ENCODE results near the gene ANKHD1. TPM values are rescaled to one million over a fixed set of nuclear protein-coding genes. Genes with fewer than 3 reads are reported as not detected.
A peak's percentile ranks its signal among the peaks of the same experiment; 100 is the strongest.
"Not testable (repeated sequence)": the region's sequence is repeated elsewhere in the genome, so short reads cannot be mapped to it uniquely, and the experiment has no call there.

The ANKHD1 gene
- total and polyA plus RNA-seq, 4 donors = 17.0 to 138 (median 94.8) TPM

- H3K27me3 ChIP-seq (ENCODE audit: control insufficient read depth in 1 of 2, insufficient read depth in 2 of 2, low read length in 1 of 2) = no peaks in the 10 kb centered on the region
- intact Hi-C loops (cut with DNase I) = loop anchor here in 1 of 2 donors (5.0 to 10.0 kb wide), 3 partner anchors 144 to 311 kb away; partner anchors contain the start of genes EIF4EBP3 and TMCO6
- H3K27ac ChIP-seq (ENCODE audit: low read depth in 1 of 2, low read length in 2 of 2) = no peak overlapping the region
- no peaks in the 10 kb centered on the region for H3K9me3 ChIP-seq (ENCODE audit: control insufficient read depth, low read length)
- ATAC-seq (ENCODE audit: low FRiP score) = no peak
- 62 to 65% methylated on average over 5 of the region's 5 CpGs for WGBS, 2 donors
- H3K36me3 ChIP-seq (ENCODE audit: control insufficient read depth in 1 of 2, insufficient read depth in 2 of 2, low read length in 1 of 2) = no peaks in the 10 kb centered on the region
- peaks cover 0 to 3% of the 10 kb centered on the region in 2 donors for H3K4me1 ChIP-seq (ENCODE audit: control insufficient read depth in 1 of 2, insufficient read depth in 2 of 2, low read length in 2 of 2)
- no peak for DNase-seq
- H3K4me3 ChIP-seq (ENCODE audit: low read length in 2 of 2) = no peak overlapping the region
These were observed 2.0 kb downstream of the ANKHD1 start for GRCh38 chr5:140403613-140404012.

GRCh38 chr5:140408750-140409241 lies 7.2 kb downstream of the ANKHD1 start:
- intact Hi-C loops (cut with DNase I) = loop anchor here in 1 of 2 donors (10.0 kb wide), 1 partner anchor 306 kb away; no protein-coding TSS in a partner anchor
- H3K4me3 ChIP-seq (ENCODE audit: low read length in 2 of 2) = no peak overlapping the region
- no peaks in the 10 kb centered on the region for H3K9me3 ChIP-seq (ENCODE audit: control insufficient read depth, low read length)
- WGBS, 2 donors = 16 to 24% methylated on average over 4 of the region's 4 CpGs
- no peaks in the 10 kb centered on the region for H3K27me3 ChIP-seq (ENCODE audit: control insufficient read depth in 1 of 2, insufficient read depth in 2 of 2, low read length in 1 of 2)
- no peaks in the 10 kb centered on the region for H3K4me1 ChIP-seq (ENCODE audit: control insufficient read depth in 1 of 2, insufficient read depth in 2 of 2, low read length in 2 of 2)
- DNase-seq (no peak), ATAC-seq (ENCODE audit: low FRiP score) (no peak)
- no peak overlapping the region for H3K27ac ChIP-seq (ENCODE audit: low read depth in 1 of 2, low read length in 2 of 2)
- H3K36me3 ChIP-seq (ENCODE audit: control insufficient read depth in 1 of 2, insufficient read depth in 2 of 2, low read length in 1 of 2) = no peaks in the 10 kb centered on the region

GRCh38 chr5:140413230-140413629 lies 11.6 kb downstream of the ANKHD1 start:
- no peak overlapping the region for H3K27ac ChIP-seq (ENCODE audit: low read depth in 1 of 2, low read length in 2 of 2)
- WGBS, 2 donors = 56 to 62% methylated on average over 1 of the region's 1 CpG
- ATAC-seq (ENCODE audit: low FRiP score) = no peak
- no peak for DNase-seq
- no peaks in the 10 kb centered on the region for H3K27me3 ChIP-seq (ENCODE audit: control insufficient read depth in 1 of 2, insufficient read depth in 2 of 2, low read length in 1 of 2)
- H3K4me3 ChIP-seq (ENCODE audit: low read length in 2 of 2) = no peak overlapping the region
- intact Hi-C loops (cut with DNase I) = no loop called here
- H3K9me3 ChIP-seq (ENCODE audit: control insufficient read depth, low read length) = no peaks in the 10 kb centered on the region
- no peaks in the 10 kb centered on the region for H3K4me1 ChIP-seq (ENCODE audit: control insufficient read depth in 1 of 2, insufficient read depth in 2 of 2, low read length in 2 of 2)
- no peaks in the 10 kb centered on the region for H3K36me3 ChIP-seq (ENCODE audit: control insufficient read depth in 1 of 2, insufficient read depth in 2 of 2, low read length in 1 of 2)

- Histone ChIP-seq H3K36me3 (ENCODE audit: control insufficient read depth in 1 of 2, insufficient read depth in 2 of 2, low read length in 1 of 2) (no peaks in the 10 kb centered on the region), H3K27me3 (ENCODE audit: control insufficient read depth in 1 of 2, insufficient read depth in 2 of 2, low read length in 1 of 2) (no peaks in the 10 kb centered on the region), H3K9me3 (ENCODE audit: control insufficient read depth, low read length) (no peaks in the 10 kb centered on the region), H3K27ac (ENCODE audit: low read depth in 1 of 2, low read length in 2 of 2) (no peak overlapping the region), H3K4me3 (ENCODE audit: low read length in 2 of 2) (no peak overlapping the region), H3K4me1 (ENCODE audit: control insufficient read depth in 1 of 2, insufficient read depth in 2 of 2, low read length in 2 of 2) (no peaks in the 10 kb centered on the region)
- ATAC-seq (ENCODE audit: low FRiP score) (no peak), DNase-seq (no peak)
- intact Hi-C loops (cut with DNase I) = no loop called here
- 97 to 100% methylated on average over 2 of the region's 2 CpGs for WGBS, 2 donors
These were observed 15.6 kb downstream of the ANKHD1 start for GRCh38 chr5:140417235-140417634.

GRCh38 chr5:140418862-140419520 lies 17.4 kb downstream of the ANKHD1 start:
- Histone ChIP-seq H3K9me3 (ENCODE audit: control insufficient read depth, low read length) (no peaks in the 10 kb centered on the region), H3K4me3 (ENCODE audit: low read length in 2 of 2) (no peak overlapping the region), H3K27me3 (ENCODE audit: control insufficient read depth in 1 of 2, insufficient read depth in 2 of 2, low read length in 1 of 2) (no peaks in the 10 kb centered on the region), H3K27ac (ENCODE audit: low read depth in 1 of 2, low read length in 2 of 2) (no peak overlapping the region), H3K36me3 (ENCODE audit: control insufficient read depth in 1 of 2, insufficient read depth in 2 of 2, low read length in 1 of 2) (no peaks in the 10 kb centered on the region), H3K4me1 (ENCODE audit: control insufficient read depth in 1 of 2, insufficient read depth in 2 of 2, low read length in 2 of 2) (no peaks in the 10 kb centered on the region)
- intact Hi-C loops (cut with DNase I) = no loop called here
- ATAC-seq (ENCODE audit: low FRiP score) (no peak), DNase-seq (no peak)
- WGBS, 2 donors = 95 to 100% methylated on average over 1 of the region's 1 CpG

GRCh38 chr5:140420226-140420570 lies 18.6 kb downstream of the ANKHD1 start:
- Histone ChIP-seq H3K36me3 (ENCODE audit: control insufficient read depth in 1 of 2, insufficient read depth in 2 of 2, low read length in 1 of 2) (no peaks in the 10 kb centered on the region), H3K9me3 (ENCODE audit: control insufficient read depth, low read length) (no peaks in the 10 kb centered on the region), H3K4me3 (ENCODE audit: low read length in 2 of 2) (no peak overlapping the region), H3K27ac (ENCODE audit: low read depth in 1 of 2, low read length in 2 of 2) (no peak overlapping the region), H3K27me3 (ENCODE audit: control insufficient read depth in 1 of 2, insufficient read depth in 2 of 2, low read length in 1 of 2) (no peaks in the 10 kb centered on the region), H3K4me1 (ENCODE audit: control insufficient read depth in 1 of 2, insufficient read depth in 2 of 2, low read length in 2 of 2) (no peaks in the 10 kb centered on the region)
- 97 to 98% methylated on average over 4 of the region's 4 CpGs for WGBS, 2 donors
- DNase-seq (no peak), ATAC-seq (ENCODE audit: low FRiP score) (no peak)
- intact Hi-C loops (cut with DNase I) = no loop called here

GRCh38 chr5:140420665-140421361 lies 19.2 kb downstream of the ANKHD1 start:
- no peak overlapping the region for H3K27ac ChIP-seq (ENCODE audit: low read depth in 1 of 2, low read length in 2 of 2)
- DNase-seq = no peak
- no peak overlapping the region for H3K4me3 ChIP-seq (ENCODE audit: low read length in 2 of 2)
- H3K36me3 ChIP-seq (ENCODE audit: control insufficient read depth in 1 of 2, insufficient read depth in 2 of 2, low read length in 1 of 2) = no peaks in the 10 kb centered on the region
- intact Hi-C loops (cut with DNase I) = no loop called here
- H3K9me3 ChIP-seq (ENCODE audit: control insufficient read depth, low read length) = no peaks in the 10 kb centered on the region
- WGBS, 2 donors = 88 to 91% methylated on average over 5 of the region's 5 CpGs
- no peaks in the 10 kb centered on the region for H3K4me1 ChIP-seq (ENCODE audit: control insufficient read depth in 1 of 2, insufficient read depth in 2 of 2, low read length in 2 of 2)
- no peaks in the 10 kb centered on the region for H3K27me3 ChIP-seq (ENCODE audit: control insufficient read depth in 1 of 2, insufficient read depth in 2 of 2, low read length in 1 of 2)
- ATAC-seq (ENCODE audit: low FRiP score) = no peak

- peak in 1 of 2 donors; percentile 58 for DNase-seq
- H3K4me3 ChIP-seq (ENCODE audit: low read length in 2 of 2); intact Hi-C loops (cut with DNase I); H3K36me3 ChIP-seq (ENCODE audit: control insufficient read depth in 1 of 2, insufficient read depth in 2 of 2, low read length in 1 of 2); ATAC-seq (ENCODE audit: low FRiP score); H3K27me3 ChIP-seq (ENCODE audit: control insufficient read depth in 1 of 2, insufficient read depth in 2 of 2, low read length in 1 of 2); H3K27ac ChIP-seq (ENCODE audit: low read depth in 1 of 2, low read length in 2 of 2); H3K9me3 ChIP-seq (ENCODE audit: control insufficient read depth, low read length); H3K4me1 ChIP-seq (ENCODE audit: control insufficient read depth in 1 of 2, insufficient read depth in 2 of 2, low read length in 2 of 2): not testable (repeated sequence)
- 78 to 84% methylated on average over 7 of the region's 7 CpGs for WGBS, 2 donors
These were observed 19.7 kb downstream of the ANKHD1 start for GRCh38 chr5:140421375-140421774.

GRCh38 chr5:140423609-140424008 lies 22.0 kb downstream of the ANKHD1 start:
- no peak for DNase-seq
- WGBS, 2 donors = 86 to 93% methylated on average over 2 of the region's 2 CpGs

More at GRCh38 chr5:140423609-140424008, 22.0 kb downstream of the ANKHD1 start:
- intact Hi-C loops (cut with DNase I) = no loop called here
- Histone ChIP-seq H3K27me3 (ENCODE audit: control insufficient read depth in 1 of 2, insufficient read depth in 2 of 2, low read length in 1 of 2) (no peaks in the 10 kb centered on the region), H3K36me3 (ENCODE audit: control insufficient read depth in 1 of 2, insufficient read depth in 2 of 2, low read length in 1 of 2) (no peaks in the 10 kb centered on the region), H3K9me3 (ENCODE audit: control insufficient read depth, low read length) (no peaks in the 10 kb centered on the region), H3K27ac (ENCODE audit: low read depth in 1 of 2, low read length in 2 of 2) (no peak overlapping the region), H3K4me3 (ENCODE audit: low read length in 2 of 2) (no peak overlapping the region), H3K4me1 (ENCODE audit: control insufficient read depth in 1 of 2, insufficient read depth in 2 of 2, low read length in 2 of 2) (no peaks in the 10 kb centered on the region)
- no peak for ATAC-seq (ENCODE audit: low FRiP score)

Data from aorta (tissue), 5 donors.